AML-193 (cell line): ENCODE results near the gene CCDC97.
"Not testable (repeated sequence)": the region's sequence is repeated elsewhere in the genome, so short reads cannot be mapped to it uniquely, and the experiment has no call there.

ENCODE experiments used
- DNase-seq, 2 experiments: peaks; one replicate each; lab custom pipeline; 2025; lab: John Stamatoyannopoulos, UW

The CCDC97 gene

GRCh38 chr19:41339936-41340335 lies 30.0 kb downstream of the CCDC97 start:
- DNase-seq = no peak

- DNase-seq = no peak
These were observed 31.9 kb downstream of the CCDC97 start for GRCh38 chr19:41341669-41342490.

GRCh38 chr19:41344162-41344561 lies 34.2 kb downstream of the CCDC97 start:
- DNase-seq = no peak

GRCh38 chr19:41346916-41347315 lies 36.9 kb downstream of the CCDC97 start:
- DNase-seq = not testable (repeated sequence)

- no peak for DNase-seq
These were observed 40.9 kb downstream of the CCDC97 start for GRCh38 chr19:41350735-41351338.

- peak; percentile 66 to 76 for DNase-seq
These were observed 41.6 kb downstream of the CCDC97 start for GRCh38 chr19:41351339-41352245.

GRCh38 chr19:41352279-41352608 lies 42.3 kb downstream of the CCDC97 start:
- no peak for DNase-seq

- peak; percentile 54 to 58 for DNase-seq
These were observed 42.9 kb downstream of the CCDC97 start for GRCh38 chr19:41352609-41353465.

GRCh38 chr19:41353466-41354342 lies 43.7 kb downstream of the CCDC97 start, which contains the start of gene TGFB1:
Gene TGFB1 (minus strand): TSS chr19:41353922. CDS start chr19:41353044, 878 bp downstream.
- peak; percentile 80 to 82 for DNase-seq

GRCh38 chr19:41354343-41354953 lies 44.5 kb downstream of the CCDC97 start:
- no peak for DNase-seq

- no peak for DNase-seq
These were observed 45.1 kb downstream of the CCDC97 start for GRCh38 chr19:41355035-41355434.

GRCh38 chr19:41355802-41356201 lies 45.8 kb downstream of the CCDC97 start:
- DNase-seq = no peak

- DNase-seq = no peak
These were observed 47.2 kb downstream of the CCDC97 start for GRCh38 chr19:41356984-41357739.

- DNase-seq = no peak
These were observed 47.8 kb downstream of the CCDC97 start for GRCh38 chr19:41357746-41358145.

GRCh38 chr19:41359741-41360140 lies 49.8 kb downstream of the CCDC97 start:
- DNase-seq = no peak

- no peak for DNase-seq
These were observed 52.3 kb downstream of the CCDC97 start for GRCh38 chr19:41362143-41362847.

- no peak for DNase-seq
These were observed 53.4 kb downstream of the CCDC97 start for GRCh38 chr19:41363371-41363752.

GRCh38 chr19:41363753-41364523 lies 54.0 kb downstream of the CCDC97 start, which contains the start of gene B9D2:
Gene B9D2 (minus strand): TSS chr19:41364149. CDS start chr19:41363519, 630 bp downstream.
- peak; percentile 97 for DNase-seq
